ENCODE measurements around the gene ADAM8.

The ADAM8 gene

DNA sequence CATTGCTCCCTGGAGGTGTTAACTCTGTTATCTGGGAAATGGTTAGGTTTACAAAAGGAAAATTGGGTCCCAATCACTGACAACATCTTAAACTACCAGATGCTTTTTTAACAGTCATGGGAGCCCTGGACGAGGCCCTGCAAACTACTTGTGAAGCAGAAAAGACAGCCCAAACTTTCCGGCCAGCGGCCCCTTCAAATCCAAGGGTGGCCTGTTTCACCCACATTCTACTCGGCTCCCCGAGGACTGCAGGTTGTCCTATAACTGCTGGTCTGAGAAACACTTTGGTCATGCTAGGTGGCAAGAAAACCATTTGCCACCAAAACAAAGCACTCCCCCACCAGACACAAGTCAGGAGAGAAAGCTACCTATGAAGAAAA, 29.4 kb upstream of the ADAM8 start:
- no peak for TF ChIP-seq YY1 (IDR thresholded peaks at IDR 0.05; ENCODE audit: low read depth)
- no peak for TF ChIP-seq CEBPB (IDR thresholded peaks at IDR 0.05)
- TF ChIP-seq EP300 (IDR thresholded peaks at IDR 0.05; ENCODE audit: borderline replicate concordance), result no peak
- TF ChIP-seq, protein P1, sequence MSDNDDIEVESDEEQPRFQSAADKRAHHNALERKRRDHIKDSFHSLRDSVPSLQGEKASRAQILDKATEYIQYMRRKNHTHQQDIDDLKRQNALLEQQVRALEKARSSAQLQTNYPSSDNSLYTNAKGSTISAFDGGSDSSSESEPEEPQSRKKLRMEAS (IDR thresholded peaks at IDR 0.05), result no peak
- TF ChIP-seq EGR1 (IDR thresholded peaks at IDR 0.05), result no peak
- no peak for TF ChIP-seq FOXM1 (IDR thresholded peaks at IDR 0.05; ENCODE audit: borderline replicate concordance, low read depth)
- no peak for TF ChIP-seq NFIC (IDR thresholded peaks at IDR 0.05)
- no peak for TF ChIP-seq TEAD4 (IDR thresholded peaks at IDR 0.05)
- TF ChIP-seq, protein P2, sequence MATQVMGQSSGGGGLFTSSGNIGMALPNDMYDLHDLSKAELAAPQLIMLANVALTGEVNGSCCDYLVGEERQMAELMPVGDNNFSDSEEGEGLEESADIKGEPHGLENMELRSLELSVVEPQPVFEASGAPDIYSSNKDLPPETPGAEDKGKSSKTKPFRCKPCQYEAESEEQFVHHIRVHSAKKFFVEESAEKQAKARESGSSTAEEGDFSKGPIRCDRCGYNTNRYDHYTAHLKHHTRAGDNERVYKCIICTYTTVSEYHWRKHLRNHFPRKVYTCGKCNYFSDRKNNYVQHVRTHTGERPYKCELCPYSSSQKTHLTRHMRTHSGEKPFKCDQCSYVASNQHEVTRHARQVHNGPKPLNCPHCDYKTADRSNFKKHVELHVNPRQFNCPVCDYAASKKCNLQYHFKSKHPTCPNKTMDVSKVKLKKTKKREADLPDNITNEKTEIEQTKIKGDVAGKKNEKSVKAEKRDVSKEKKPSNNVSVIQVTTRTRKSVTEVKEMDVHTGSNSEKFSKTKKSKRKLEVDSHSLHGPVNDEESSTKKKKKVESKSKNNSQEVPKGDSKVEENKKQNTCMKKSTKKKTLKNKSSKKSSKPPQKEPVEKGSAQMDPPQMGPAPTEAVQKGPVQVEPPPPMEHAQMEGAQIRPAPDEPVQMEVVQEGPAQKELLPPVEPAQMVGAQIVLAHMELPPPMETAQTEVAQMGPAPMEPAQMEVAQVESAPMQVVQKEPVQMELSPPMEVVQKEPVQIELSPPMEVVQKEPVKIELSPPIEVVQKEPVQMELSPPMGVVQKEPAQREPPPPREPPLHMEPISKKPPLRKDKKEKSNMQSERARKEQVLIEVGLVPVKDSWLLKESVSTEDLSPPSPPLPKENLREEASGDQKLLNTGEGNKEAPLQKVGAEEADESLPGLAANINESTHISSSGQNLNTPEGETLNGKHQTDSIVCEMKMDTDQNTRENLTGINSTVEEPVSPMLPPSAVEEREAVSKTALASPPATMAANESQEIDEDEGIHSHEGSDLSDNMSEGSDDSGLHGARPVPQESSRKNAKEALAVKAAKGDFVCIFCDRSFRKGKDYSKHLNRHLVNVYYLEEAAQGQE (IDR thresholded peaks at IDR 0.05; ENCODE audit: low read depth), result no peak
- no peak for TF ChIP-seq RAD21 (IDR thresholded peaks at IDR 0.05; ENCODE audit: low read depth)
- no peak for TF ChIP-seq TCF12 (IDR thresholded peaks at IDR 0.05; ENCODE audit: low read depth)
- TF ChIP-seq CREB1 (IDR thresholded peaks at IDR 0.05; ENCODE audit: low read depth), result no peak
- TF ChIP-seq, protein P3, sequence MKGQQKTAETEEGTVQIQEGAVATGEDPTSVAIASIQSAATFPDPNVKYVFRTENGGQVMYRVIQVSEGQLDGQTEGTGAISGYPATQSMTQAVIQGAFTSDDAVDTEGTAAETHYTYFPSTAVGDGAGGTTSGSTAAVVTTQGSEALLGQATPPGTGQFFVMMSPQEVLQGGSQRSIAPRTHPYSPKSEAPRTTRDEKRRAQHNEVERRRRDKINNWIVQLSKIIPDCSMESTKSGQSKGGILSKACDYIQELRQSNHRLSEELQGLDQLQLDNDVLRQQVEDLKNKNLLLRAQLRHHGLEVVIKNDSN (IDR thresholded peaks at IDR 0.05), result no peak

DNA sequence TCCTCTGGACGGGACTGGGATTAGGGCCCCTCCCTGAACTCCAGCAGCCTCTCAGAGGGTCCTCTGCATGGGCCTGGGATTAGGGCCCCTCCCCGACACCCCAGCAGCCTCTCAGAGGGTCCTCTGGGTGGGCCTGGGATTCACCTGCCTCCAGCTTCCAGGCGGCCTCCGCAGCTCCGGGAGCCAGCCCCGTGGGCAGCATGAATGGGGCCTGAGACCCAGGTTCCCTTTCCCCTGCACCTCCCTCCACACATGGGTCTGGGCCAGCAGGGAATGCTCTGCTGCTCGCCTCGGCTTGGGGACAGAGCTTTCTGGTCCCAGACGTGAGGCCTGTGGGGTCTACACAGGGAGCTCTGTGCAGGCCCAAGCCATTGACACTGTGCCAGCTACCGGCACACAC, 26.5 kb upstream of the ADAM8 start:
- TF ChIP-seq CREB1 (IDR thresholded peaks at IDR 0.05; ENCODE audit: low read depth) (no peak), RAD21 (IDR thresholded peaks at IDR 0.05; ENCODE audit: low read depth) (no peak), NFIC (IDR thresholded peaks at IDR 0.05) (no peak), EP300 (IDR thresholded peaks at IDR 0.05; ENCODE audit: borderline replicate concordance) (no peak), FOXM1 (IDR thresholded peaks at IDR 0.05; ENCODE audit: borderline replicate concordance, low read depth) (no peak), YY1 (IDR thresholded peaks at IDR 0.05; ENCODE audit: low read depth) (no peak), TEAD4 (IDR thresholded peaks at IDR 0.05) (no peak), ZBTB7A (IDR thresholded peaks at IDR 0.05; ENCODE audit: low read depth) (no peak), TAF1 (IDR thresholded peaks at IDR 0.05; ENCODE audit: low read depth) (no peak)
- TF ChIP-seq, protein P2 (IDR thresholded peaks at IDR 0.05; ENCODE audit: low read depth), result no peak
- TF ChIP-seq, protein P3 (IDR thresholded peaks at IDR 0.05), result no peak

DNA sequence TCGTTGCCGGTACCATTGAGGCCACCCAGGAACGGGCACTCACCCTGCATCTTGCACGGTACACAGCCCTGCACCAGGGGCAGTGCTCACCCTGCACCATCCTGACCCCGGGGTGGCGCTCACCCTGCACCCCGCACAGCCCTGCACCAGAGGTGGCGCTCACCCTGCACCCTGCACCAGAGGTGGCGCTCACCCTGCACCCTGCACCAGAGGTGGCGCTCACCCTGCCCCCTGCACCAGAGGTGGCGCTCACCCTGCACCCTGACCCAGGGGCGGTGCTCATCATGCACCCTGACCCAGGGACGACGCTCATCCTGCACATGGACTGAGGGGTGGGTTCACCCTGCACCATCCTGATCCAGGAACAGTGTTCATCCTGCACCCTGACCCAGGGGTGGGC, 25.6 kb upstream of the ADAM8 start:
- no peak for TF ChIP-seq RAD21 (IDR thresholded peaks at IDR 0.05; ENCODE audit: low read depth)
- TF ChIP-seq TAF1 (IDR thresholded peaks at IDR 0.05; ENCODE audit: low read depth), result no peak
- no peak for TF ChIP-seq NFIC (IDR thresholded peaks at IDR 0.05)
- TF ChIP-seq TCF12 (IDR thresholded peaks at IDR 0.05; ENCODE audit: low read depth), result no peak
- TF ChIP-seq, protein P3 (IDR thresholded peaks at IDR 0.05), result no peak
- TF ChIP-seq CREB1 (IDR thresholded peaks at IDR 0.05; ENCODE audit: low read depth), result no peak
- no peak for TF ChIP-seq CEBPB (IDR thresholded peaks at IDR 0.05)

DNA sequence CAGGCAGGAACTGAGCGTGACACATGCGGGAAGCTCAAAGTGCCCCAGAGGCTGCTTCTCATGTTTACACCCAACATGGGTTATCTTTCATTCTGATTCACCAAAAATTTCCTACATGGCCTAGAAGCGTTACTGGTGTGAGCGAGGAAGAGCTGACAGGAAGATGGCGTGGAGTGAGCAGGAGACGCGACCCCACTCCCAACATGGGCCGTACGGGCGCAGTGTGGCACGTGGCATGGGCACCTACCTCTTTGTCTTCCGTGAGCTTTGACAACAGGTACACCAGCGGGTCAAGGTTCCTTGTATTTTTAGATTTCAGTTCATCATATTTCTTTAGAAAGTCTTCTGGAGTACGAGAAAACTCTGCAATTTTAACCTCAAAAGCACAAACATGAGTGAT, 23.1 kb upstream of the ADAM8 start:
- TF ChIP-seq, protein P1 (IDR thresholded peaks at IDR 0.05), result no peak
- TF ChIP-seq EGR1 (IDR thresholded peaks at IDR 0.05) (no peak), FOXM1 (IDR thresholded peaks at IDR 0.05; ENCODE audit: borderline replicate concordance, low read depth) (no peak), TAF1 (IDR thresholded peaks at IDR 0.05; ENCODE audit: low read depth) (no peak), ZBTB7A (IDR thresholded peaks at IDR 0.05; ENCODE audit: low read depth) (no peak), YY1 (IDR thresholded peaks at IDR 0.05; ENCODE audit: low read depth) (no peak), CEBPB (IDR thresholded peaks at IDR 0.05) (no peak)

DNA sequence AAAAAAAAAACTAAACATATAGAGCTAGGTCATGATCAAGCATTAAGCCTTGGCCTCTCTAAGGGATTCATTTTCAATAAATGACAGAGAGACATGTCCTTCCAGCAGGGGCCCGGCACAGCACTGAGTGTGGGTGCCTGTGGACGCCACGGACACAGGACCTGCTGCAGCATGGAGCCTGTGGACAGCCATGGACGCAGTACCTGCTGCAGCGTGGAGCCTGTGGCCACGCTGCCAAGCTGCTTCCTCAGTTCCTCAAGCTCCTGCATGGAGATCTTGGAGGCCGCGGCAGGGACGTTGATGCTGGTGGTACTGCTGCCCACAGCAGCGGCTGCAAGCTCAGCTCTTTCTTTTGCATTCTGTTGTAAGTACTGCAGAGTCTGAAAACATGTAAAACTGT, 22.6 kb upstream of the ADAM8 start:
- TF ChIP-seq NFIC (IDR thresholded peaks at IDR 0.05), result no peak
- TF ChIP-seq, protein P3 (IDR thresholded peaks at IDR 0.05), result no peak
- TF ChIP-seq TEAD4 (IDR thresholded peaks at IDR 0.05), result no peak
- TF ChIP-seq, protein P1 (IDR thresholded peaks at IDR 0.05), result no peak
- TF ChIP-seq YY1 (IDR thresholded peaks at IDR 0.05; ENCODE audit: low read depth), result no peak
- no peak for TF ChIP-seq EGR1 (IDR thresholded peaks at IDR 0.05)
- TF ChIP-seq TCF12 (IDR thresholded peaks at IDR 0.05; ENCODE audit: low read depth), result no peak
- no peak for TF ChIP-seq FOXM1 (IDR thresholded peaks at IDR 0.05; ENCODE audit: borderline replicate concordance, low read depth)
- no peak for TF ChIP-seq CEBPB (IDR thresholded peaks at IDR 0.05)
- no peak for TF ChIP-seq TAF1 (IDR thresholded peaks at IDR 0.05; ENCODE audit: low read depth)
- no peak for TF ChIP-seq ZBTB7A (IDR thresholded peaks at IDR 0.05; ENCODE audit: low read depth)
- TF ChIP-seq CREB1 (IDR thresholded peaks at IDR 0.05; ENCODE audit: low read depth), result no peak
- TF ChIP-seq EP300 (IDR thresholded peaks at IDR 0.05; ENCODE audit: borderline replicate concordance), result no peak
- TF ChIP-seq RAD21 (IDR thresholded peaks at IDR 0.05; ENCODE audit: low read depth), result no peak

Data from Ishikawa (cell line).